ENCODE results near the gene DGKE. TPM values are rescaled to one million over a fixed set of nuclear protein-coding genes. Genes with fewer than 3 reads are reported as not detected.

The DGKE gene
- total RNA-seq, 1 experiment from 2014 or later, result 8.5 TPM

GRCh38 chr17:56796536-56796935 lies 37.4 kb upstream of the DGKE start (continued):
- TF ChIP-seq AR (CRISPR knock-in tag; IDR thresholded peaks at IDR 0.05) (no peak), CDX4 (CRISPR knock-in tag; IDR thresholded peaks at IDR 0.05; ENCODE audit: borderline replicate concordance) (no peak), ESRRA (CRISPR knock-in tag; IDR thresholded peaks at IDR 0.05; ENCODE audit: borderline replicate concordance) (no peak), SMAD4 (CRISPR knock-in tag; IDR thresholded peaks at IDR 0.05) (no peak), STAT6 (CRISPR knock-in tag; conservative IDR thresholded peaks at IDR 0.05; ENCODE audit: low read depth) (no peak)
- TF ChIP-seq, protein P1, sequence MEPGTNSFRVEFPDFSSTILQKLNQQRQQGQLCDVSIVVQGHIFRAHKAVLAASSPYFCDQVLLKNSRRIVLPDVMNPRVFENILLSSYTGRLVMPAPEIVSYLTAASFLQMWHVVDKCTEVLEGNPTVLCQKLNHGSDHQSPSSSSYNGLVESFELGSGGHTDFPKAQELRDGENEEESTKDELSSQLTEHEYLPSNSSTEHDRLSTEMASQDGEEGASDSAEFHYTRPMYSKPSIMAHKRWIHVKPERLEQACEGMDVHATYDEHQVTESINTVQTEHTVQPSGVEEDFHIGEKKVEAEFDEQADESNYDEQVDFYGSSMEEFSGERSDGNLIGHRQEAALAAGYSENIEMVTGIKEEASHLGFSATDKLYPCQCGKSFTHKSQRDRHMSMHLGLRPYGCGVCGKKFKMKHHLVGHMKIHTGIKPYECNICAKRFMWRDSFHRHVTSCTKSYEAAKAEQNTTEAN (CRISPR knock-in tag; IDR thresholded peaks at IDR 0.05), result no peak

- DNase-seq (ENCODE audit: low spot score) (peak; percentile 36), ATAC-seq (peak; percentile 95)
- no peak for TF ChIP-seq IRF2 (CRISPR knock-in tag; IDR thresholded peaks at IDR 0.05; ENCODE audit: borderline replicate concordance, low read depth)
- no peak for TF ChIP-seq E2F1 (CRISPR knock-in tag; IDR thresholded peaks at IDR 0.05)
- TF ChIP-seq MXD4 (CRISPR knock-in tag; IDR thresholded peaks at IDR 0.05; ENCODE audit: borderline replicate concordance), result no peak
- TF ChIP-seq, protein P2, sequence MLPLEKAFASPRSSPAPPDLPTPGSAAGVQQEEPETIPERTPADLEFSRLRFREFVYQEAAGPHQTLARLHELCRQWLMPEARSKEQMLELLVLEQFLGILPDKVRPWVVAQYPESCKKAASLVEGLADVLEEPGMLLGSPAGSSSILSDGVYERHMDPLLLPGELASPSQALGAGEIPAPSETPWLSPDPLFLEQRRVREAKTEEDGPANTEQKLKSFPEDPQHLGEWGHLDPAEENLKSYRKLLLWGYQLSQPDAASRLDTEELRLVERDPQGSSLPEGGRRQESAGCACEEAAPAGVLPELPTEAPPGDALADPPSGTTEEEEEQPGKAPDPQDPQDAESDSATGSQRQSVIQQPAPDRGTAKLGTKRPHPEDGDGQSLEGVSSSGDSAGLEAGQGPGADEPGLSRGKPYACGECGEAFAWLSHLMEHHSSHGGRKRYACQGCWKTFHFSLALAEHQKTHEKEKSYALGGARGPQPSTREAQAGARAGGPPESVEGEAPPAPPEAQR (CRISPR knock-in tag; IDR thresholded peaks at IDR 0.05), result no peak
- TF ChIP-seq CREB1 (CRISPR knock-in tag; IDR thresholded peaks at IDR 0.05), result no peak
- no peak for TF ChIP-seq NFE2L1 (CRISPR knock-in tag; IDR thresholded peaks at IDR 0.05)
- TF ChIP-seq SMAD3 (CRISPR knock-in tag; IDR thresholded peaks at IDR 0.05; ENCODE audit: borderline replicate concordance), result no peak
- TF ChIP-seq, protein P3, sequence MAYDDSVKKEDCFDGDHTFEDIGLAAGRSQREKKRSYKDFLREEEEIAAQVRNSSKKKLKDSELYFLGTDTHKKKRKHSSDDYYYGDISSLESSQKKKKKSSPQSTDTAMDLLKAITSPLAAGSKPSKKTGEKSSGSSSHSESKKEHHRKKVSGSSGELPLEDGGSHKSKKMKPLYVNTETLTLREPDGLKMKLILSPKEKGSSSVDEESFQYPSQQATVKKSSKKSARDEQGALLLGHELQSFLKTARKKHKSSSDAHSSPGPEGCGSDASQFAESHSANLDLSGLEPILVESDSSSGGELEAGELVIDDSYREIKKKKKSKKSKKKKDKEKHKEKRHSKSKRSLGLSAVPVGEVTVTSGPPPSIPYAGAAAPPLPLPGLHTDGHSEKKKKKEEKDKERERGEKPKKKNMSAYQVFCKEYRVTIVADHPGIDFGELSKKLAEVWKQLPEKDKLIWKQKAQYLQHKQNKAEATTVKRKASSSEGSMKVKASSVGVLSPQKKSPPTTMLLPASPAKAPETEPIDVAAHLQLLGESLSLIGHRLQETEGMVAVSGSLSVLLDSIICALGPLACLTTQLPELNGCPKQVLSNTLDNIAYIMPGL (CRISPR knock-in tag; IDR thresholded peaks at IDR 0.05), result no peak
- no peak for TF ChIP-seq MYBL2 (CRISPR knock-in tag; IDR thresholded peaks at IDR 0.05)
- no peak for TF ChIP-seq SMAD4 (CRISPR knock-in tag; IDR thresholded peaks at IDR 0.05)
- no peak for TF ChIP-seq SOX15 (CRISPR knock-in tag; IDR thresholded peaks at IDR 0.05)
- no peak for TF ChIP-seq ZNF416 (CRISPR knock-in tag; IDR thresholded peaks at IDR 0.05)
- TF ChIP-seq, protein P4, sequence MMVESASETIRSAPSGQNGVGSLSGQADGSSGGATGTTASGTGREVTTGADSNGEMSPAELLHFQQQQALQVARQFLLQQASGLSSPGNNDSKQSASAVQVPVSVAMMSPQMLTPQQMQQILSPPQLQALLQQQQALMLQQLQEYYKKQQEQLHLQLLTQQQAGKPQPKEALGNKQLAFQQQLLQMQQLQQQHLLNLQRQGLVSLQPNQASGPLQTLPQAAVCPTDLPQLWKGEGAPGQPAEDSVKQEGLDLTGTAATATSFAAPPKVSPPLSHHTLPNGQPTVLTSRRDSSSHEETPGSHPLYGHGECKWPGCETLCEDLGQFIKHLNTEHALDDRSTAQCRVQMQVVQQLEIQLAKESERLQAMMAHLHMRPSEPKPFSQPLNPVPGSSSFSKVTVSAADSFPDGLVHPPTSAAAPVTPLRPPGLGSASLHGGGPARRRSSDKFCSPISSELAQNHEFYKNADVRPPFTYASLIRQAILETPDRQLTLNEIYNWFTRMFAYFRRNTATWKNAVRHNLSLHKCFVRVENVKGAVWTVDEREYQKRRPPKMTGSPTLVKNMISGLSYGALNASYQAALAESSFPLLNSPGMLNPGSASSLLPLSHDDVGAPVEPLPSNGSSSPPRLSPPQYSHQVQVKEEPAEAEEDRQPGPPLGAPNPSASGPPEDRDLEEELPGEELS (CRISPR knock-in tag; IDR thresholded peaks at IDR 0.05), result no peak
- CTCF ChIA-PET, result interaction anchor here (1.0 to 2.2 kb wide), 2 partner anchors 19 to 21 kb away, joined by 4 to 14 read pairs; no protein-coding TSS in a partner anchor
- H3K27ac Mint-ChIP-seq, result no peak overlapping the region
- POLR2A ChIA-PET, result no interaction called here
- H3K4me3 Mint-ChIP-seq, result peak overlapping the region; percentile 29
- H3K36me3 Mint-ChIP-seq, result no peaks in the 10 kb centered on the region
- no peaks in the 10 kb centered on the region for H3K27me3 Mint-ChIP-seq (ENCODE audit: low read depth)
- H3K9me3 Mint-ChIP-seq, result no peaks in the 10 kb centered on the region
- H3K4me1 Mint-ChIP-seq, result peaks cover 15% of the 10 kb centered on the region
Measured at GRCh38 chr17:56798916-56799315, 35.0 kb upstream of the DGKE start.

Measured in WTC11 (cell line).